Natural killer cell (primary cell): Measurements from ENCODE around the gene WRNIP1. TPM values are rescaled to one million over a fixed set of nuclear protein-coding genes. Genes with fewer than 3 reads are reported as not detected.

ENCODE experiments used
- ATAC-seq, 3 donors: fragments of 150-1000 bp in 2 of 3; fragments of 200-7000 bp in 1 of 3; cut with Tn5 transposase; 1 replicate in 1 of 3; 2 replicates in 2 of 3; pipeline ENCODE4 v1.10.0; 2021; ENCODE audit warnings: mild to moderate bottlenecking in 2 of 3, moderate library complexity in 2 of 3
- DNase-seq, 2 donors: peaks; one replicate each; pipeline versions ENCODE4 v3.0.0 to v3.0.0-alpha.2; 2013 to 2021; ENCODE audit warnings: mixed read lengths in 1 of 2
- H3K27ac ChIP-seq: one replicate; pipeline ENCODE4 v1.5.1; 2013; ENCODE audit warnings: mild to moderate bottlenecking, low read length
- H3K27me3 ChIP-seq: one replicate; pipeline ENCODE4 v1.6.1; 2013; ENCODE audit warnings: low read length; ENCODE audit not compliant: control insufficient read depth, insufficient read depth
- H3K36me3 ChIP-seq: one replicate; pipeline ENCODE4 v1.6.1; 2013; ENCODE audit warnings: low read length; ENCODE audit not compliant: control insufficient read depth, insufficient read depth
- H3K4me1 ChIP-seq: one replicate; pipeline ENCODE4 v1.6.1; 2013; ENCODE audit warnings: low read length; ENCODE audit not compliant: control insufficient read depth, insufficient read depth
- H3K4me3 ChIP-seq: one replicate; pipeline ENCODE4 v1.5.1; 2013; ENCODE audit warnings: low read length
- H3K9me3 ChIP-seq: one replicate; pipeline ENCODE4 v1.6.1; 2013; ENCODE audit warnings: low read length; ENCODE audit not compliant: control insufficient read depth, insufficient read depth
- H3K27ac Mint-ChIP-seq, 2 donors: one replicate each; pipeline ENCODE4 v1.8.0; 2022; ENCODE audit warnings: mild to moderate bottlenecking in 2 of 2, mixed read lengths in 2 of 2, moderate library complexity in 1 of 2
- H3K27me3 Mint-ChIP-seq, 2 donors: one replicate each; pipeline ENCODE4 v1.8.0; 2022; ENCODE audit warnings: low read depth in 2 of 2, mixed read lengths in 2 of 2
- H3K36me3 Mint-ChIP-seq: one replicate; pipeline ENCODE4 v1.8.0; 2022; ENCODE audit warnings: mixed read lengths
- H3K4me1 Mint-ChIP-seq, 2 donors: one replicate each; pipeline ENCODE4 v1.8.0; 2022; ENCODE audit warnings: mixed read lengths in 2 of 2
- H3K4me3 Mint-ChIP-seq: one replicate; pipeline ENCODE4 v1.8.0; 2022; ENCODE audit warnings: mild to moderate bottlenecking, moderate library complexity, mixed read lengths
- H3K9me3 Mint-ChIP-seq, 2 donors: one replicate each; pipeline ENCODE4 v1.8.0; 2022; ENCODE audit warnings: mixed read lengths in 2 of 2
- CTCF ChIP-seq: fragments of 200-600 bp; IDR thresholded peaks from one replicate; pipeline ENCODE4 v1.8.0; 2022; ENCODE audit warnings: antibody characterized with exemption
- WGBS: methylation state at CpG from one replicate; pipeline ENCODE4 v1.1.7; 2013; ENCODE audit warnings: missing lambda C conversion rate; ENCODE audit not compliant: insufficient coverage; 5-methylcytosine and 5-hydroxymethylcytosine counted together
- intact Hi-C: fragments of 100-400 bp; cut with micrococcal nuclease; formaldehyde crosslinking; loops from one replicate; pipeline ENCODE4 v1.14.2; 2022
- total RNA-seq, 4 donors: library from RNA; stranded (reverse); fragments of 120-200 nt in 1 of 4; gene quantifications; one replicate each; pipeline versions ENCODE4 v1.2.3 to v1.2.4, GENCODE V29; 2013 to 2022

Gene WRNIP1
- total RNA-seq, 3 donors from 2014 or later (not counting 1 experiment from before 2014, with no cell fraction given): 27.9 to 34.8 (median 30.5) TPM

GRCh38 chr6:2809015-2809414, 43.8 kb downstream of the WRNIP1 start:
- no peak for TF ChIP-seq CTCF
- no peaks in the 10 kb centered on the region for H3K9me3 ChIP-seq
- DNase-seq (no peak), ATAC-seq (no peak)
- Mint-ChIP-seq H3K4me3 (no peak overlapping the region), H3K27me3 (peaks cover 0 to 4% of the 10 kb centered on the region in 2 donors), H3K27ac (no peak overlapping the region), H3K36me3 (no peaks in the 10 kb centered on the region), H3K9me3 (no peaks in the 10 kb centered on the region), H3K4me1 (peaks cover 17 to 33% of the 10 kb centered on the region in 2 donors)
- H3K27ac ChIP-seq: no peak overlapping the region
- 97% methylated on average over 2 of the region's 2 CpGs for WGBS
- no peaks in the 10 kb centered on the region for H3K4me1 ChIP-seq
- intact Hi-C loops: no loop called here
- H3K27me3 ChIP-seq: no peaks in the 10 kb centered on the region
- no peak overlapping the region for H3K4me3 ChIP-seq
- no peaks in the 10 kb centered on the region for H3K36me3 ChIP-seq

DNA sequence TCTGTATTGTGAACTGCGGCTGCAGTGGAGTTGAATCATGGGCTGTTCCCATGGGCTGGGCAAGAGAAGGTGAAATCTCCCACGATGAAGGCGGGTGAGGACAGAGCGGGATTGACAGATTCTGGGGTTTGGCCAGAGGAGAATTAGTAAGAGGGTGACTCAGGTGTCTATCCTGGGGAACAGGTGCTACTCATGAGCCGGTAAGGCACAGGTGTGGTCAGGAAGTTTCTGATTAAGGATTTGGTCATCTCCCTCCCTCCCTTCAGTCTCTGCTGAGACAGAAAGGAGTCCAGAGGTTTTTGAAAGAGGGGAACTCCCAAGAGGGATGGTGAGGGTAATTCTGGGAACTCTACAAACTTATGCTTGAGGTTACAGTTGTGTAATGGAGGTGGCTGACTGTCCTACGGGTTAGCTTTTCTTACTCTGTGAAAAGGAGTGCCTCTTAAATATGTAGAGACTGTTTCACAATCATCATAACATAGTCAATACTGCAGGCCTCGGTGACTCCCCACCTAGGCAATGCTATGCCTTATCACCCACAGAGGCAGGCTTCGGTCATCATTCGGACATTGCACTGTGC, 45.0 kb downstream of the WRNIP1 start:
- peaks cover 0 to 4% of the 10 kb centered on the region in 2 donors for H3K27me3 Mint-ChIP-seq
- peak overlapping the region in 1 of 2 donors; percentile 5 for H3K27ac Mint-ChIP-seq
- intact Hi-C loops: no loop called here
- no peaks in the 10 kb centered on the region for H3K36me3 ChIP-seq
- no peaks in the 10 kb centered on the region for H3K27me3 ChIP-seq
- H3K4me3 Mint-ChIP-seq: no peak overlapping the region
- whole genome bisulfite sequencing: 92% methylated on average over 7 of the region's 9 CpGs
- TF ChIP-seq CTCF: no peak
- no peak overlapping the region for H3K27ac ChIP-seq
- DNase-seq: no peak
- no peak for ATAC-seq
- peaks cover 0 to 2% of the 10 kb centered on the region in 2 donors for H3K9me3 Mint-ChIP-seq
- no peak overlapping the region for H3K4me3 ChIP-seq
- no peaks in the 10 kb centered on the region for H3K9me3 ChIP-seq
- H3K36me3 Mint-ChIP-seq: peaks cover under 1% of the 10 kb centered on the region
- peaks cover 17 to 33% of the 10 kb centered on the region in 2 donors for H3K4me1 Mint-ChIP-seq
- H3K4me1 ChIP-seq: no peaks in the 10 kb centered on the region

DNA sequence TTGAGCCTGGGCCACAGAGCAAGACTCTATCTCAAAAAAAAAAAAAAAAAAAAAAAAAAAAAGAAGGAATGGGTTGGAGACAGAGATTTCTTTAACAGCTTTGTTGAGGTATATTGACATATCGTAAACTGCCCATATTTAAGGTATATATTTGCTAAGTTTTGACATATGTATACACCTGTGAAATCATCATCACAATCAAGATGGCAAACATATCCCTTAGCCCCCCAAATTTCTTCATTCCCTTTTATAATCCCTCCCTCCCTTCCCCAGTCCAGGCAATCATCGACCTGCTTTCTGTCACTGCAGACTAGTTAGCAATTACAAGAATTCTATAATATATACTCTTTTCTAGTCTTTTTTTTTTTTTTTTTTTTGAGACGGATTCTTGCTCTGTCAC, 47.5 kb downstream of the WRNIP1 start:
- no peak overlapping the region for H3K27ac ChIP-seq
- peaks cover 5% of the 10 kb centered on the region for H3K9me3 ChIP-seq
- Mint-ChIP-seq H3K4me1 (peaks cover 1 to 16% of the 10 kb centered on the region in 2 donors), H3K27ac (no peak overlapping the region), H3K9me3 (peaks cover 2 to 12% of the 10 kb centered on the region in 2 donors), H3K4me3 (no peak overlapping the region), H3K36me3 (peaks cover 22% of the 10 kb centered on the region), H3K27me3 (peaks cover 0 to 4% of the 10 kb centered on the region in 2 donors)
- H3K36me3 ChIP-seq: no peaks in the 10 kb centered on the region
- 100% methylated on average over 1 of the region's 3 CpGs for WGBS
- no peak for ATAC-seq
- H3K27me3 ChIP-seq: no peaks in the 10 kb centered on the region
- no peak for DNase-seq
- no peak overlapping the region for H3K4me3 ChIP-seq
- intact Hi-C loops: no loop called here
- TF ChIP-seq CTCF: no peak
- H3K4me1 ChIP-seq: no peaks in the 10 kb centered on the region

DNA sequence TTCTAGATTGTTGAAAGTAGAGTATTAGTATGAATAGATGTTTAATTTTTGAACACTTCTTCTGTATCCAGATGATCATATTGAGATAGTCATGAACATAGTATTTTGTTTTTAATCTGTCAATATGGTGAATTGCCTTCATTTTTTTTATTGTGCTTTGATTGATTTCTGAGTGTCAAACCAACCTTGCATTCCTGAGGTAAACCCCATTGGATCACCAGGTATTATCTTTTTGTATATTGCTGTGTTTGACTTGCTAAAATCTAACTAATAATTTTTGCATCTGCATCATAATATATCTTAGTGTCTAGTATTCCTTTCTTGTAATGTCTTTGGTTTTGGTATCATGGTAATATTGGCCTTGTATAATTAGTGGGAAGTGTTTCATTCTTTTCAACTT, 51.0 kb downstream of the WRNIP1 start:
- H3K4me1 ChIP-seq: no peaks in the 10 kb centered on the region
- no peaks in the 10 kb centered on the region for H3K27me3 Mint-ChIP-seq
- no peaks in the 10 kb centered on the region for H3K27me3 ChIP-seq
- H3K36me3 Mint-ChIP-seq: peaks cover 22% of the 10 kb centered on the region
- H3K4me3 Mint-ChIP-seq: no peak overlapping the region
- DNase-seq (no peak), ATAC-seq (no peak)
- H3K27ac Mint-ChIP-seq: no peak overlapping the region
- no peak for TF ChIP-seq CTCF
- peaks cover 16 to 26% of the 10 kb centered on the region in 2 donors for H3K4me1 Mint-ChIP-seq
- H3K4me3 ChIP-seq: no peak overlapping the region
- H3K9me3 Mint-ChIP-seq: peaks cover 2 to 12% of the 10 kb centered on the region in 2 donors
- intact Hi-C loops: no loop called here
- no peak overlapping the region for H3K27ac ChIP-seq
- H3K9me3 ChIP-seq: peaks cover 5% of the 10 kb centered on the region
- H3K36me3 ChIP-seq: no peaks in the 10 kb centered on the region
